Measurements from ENCODE around the gene ABCC2.

ABCC2 gene

GRCh38 chr10:99812177-99812576 lies 29.7 kb downstream of the ABCC2 start:
- H3K9ac ChIP-seq (ENCODE audit: low read length) = no peak overlapping the region
- TF ChIP-seq EZH2phosphoT487 (IDR thresholded peaks at IDR 0.05; ENCODE audit: low read depth) (no peak), CTCF (IDR thresholded peaks at IDR 0.05; ENCODE audit: low read depth, low read length) (no peak)

GRCh38 chr10:99814143-99814542 lies 31.7 kb downstream of the ABCC2 start:
- Histone ChIP-seq H3K27me3 (ENCODE audit: low read depth, low read length) (no peaks in the 10 kb centered on the region), H3K4me3 (ENCODE audit: low read length) (no peak overlapping the region), H3K27ac (ENCODE audit: low read length) (no peak overlapping the region), H3K79me2 (ENCODE audit: low read length) (no peaks in the 10 kb centered on the region), H3K36me3 (replicated peaks; ENCODE audit: low read depth, low read length) (no peaks in the 10 kb centered on the region), H3K9me3 (ENCODE audit: insufficient read depth, low read length) (no peaks in the 10 kb centered on the region), H3K9ac (ENCODE audit: low read length) (no peak overlapping the region), H3K4me1 (ENCODE audit: low read length) (no peaks in the 10 kb centered on the region), H3K4me2 (ENCODE audit: low read length) (no peak overlapping the region), H2AFZ (ENCODE audit: low read depth, low read length) (no peak overlapping the region), H4K20me1 (ENCODE audit: insufficient read depth, low read length) (no peaks in the 10 kb centered on the region)
- TF ChIP-seq CTCF (IDR thresholded peaks at IDR 0.05; ENCODE audit: low read depth, low read length) (no peak), EZH2phosphoT487 (IDR thresholded peaks at IDR 0.05; ENCODE audit: low read depth) (no peak)

More at GRCh38 chr10:99812177-99812576, 29.7 kb downstream of the ABCC2 start:
- H3K79me2 ChIP-seq (ENCODE audit: low read length) = no peaks in the 10 kb centered on the region
- H3K27ac ChIP-seq (ENCODE audit: low read length) = no peak overlapping the region
- H4K20me1 ChIP-seq (ENCODE audit: insufficient read depth, low read length) = no peaks in the 10 kb centered on the region
- no peak overlapping the region for H3K4me3 ChIP-seq (ENCODE audit: low read length)
- H3K4me1 ChIP-seq (ENCODE audit: low read length) = no peaks in the 10 kb centered on the region
- no peak overlapping the region for H3K4me2 ChIP-seq (ENCODE audit: low read length)
- no peaks in the 10 kb centered on the region for H3K9me3 ChIP-seq (ENCODE audit: insufficient read depth, low read length)
- no peaks in the 10 kb centered on the region for H3K27me3 ChIP-seq (ENCODE audit: low read depth, low read length)
- H3K36me3 ChIP-seq (replicated peaks; ENCODE audit: low read depth, low read length) = no peaks in the 10 kb centered on the region
- no peak overlapping the region for H2AFZ ChIP-seq (ENCODE audit: low read depth, low read length)

- no peak overlapping the region for H2AFZ ChIP-seq (ENCODE audit: low read depth, low read length)
- no peaks in the 10 kb centered on the region for H3K27me3 ChIP-seq (ENCODE audit: low read depth, low read length)
- no peaks in the 10 kb centered on the region for H3K36me3 ChIP-seq (replicated peaks; ENCODE audit: low read depth, low read length)
- no peak overlapping the region for H3K27ac ChIP-seq (ENCODE audit: low read length)
- no peaks in the 10 kb centered on the region for H3K4me1 ChIP-seq (ENCODE audit: low read length)
- H3K79me2 ChIP-seq (ENCODE audit: low read length) = no peaks in the 10 kb centered on the region
- TF ChIP-seq CTCF (IDR thresholded peaks at IDR 0.05; ENCODE audit: low read depth, low read length) (no peak), EZH2phosphoT487 (IDR thresholded peaks at IDR 0.05; ENCODE audit: low read depth) (no peak)
- H3K4me3 ChIP-seq (ENCODE audit: low read length) = no peak overlapping the region
- H3K9ac ChIP-seq (ENCODE audit: low read length) = no peak overlapping the region
- H3K4me2 ChIP-seq (ENCODE audit: low read length) = no peak overlapping the region
- no peaks in the 10 kb centered on the region for H4K20me1 ChIP-seq (ENCODE audit: insufficient read depth, low read length)
- H3K9me3 ChIP-seq (ENCODE audit: insufficient read depth, low read length) = no peaks in the 10 kb centered on the region
These were observed 33.2 kb downstream of the ABCC2 start for GRCh38 chr10:99815621-99816020.

- Histone ChIP-seq H3K9ac (ENCODE audit: low read length) (no peak overlapping the region), H4K20me1 (ENCODE audit: insufficient read depth, low read length) (no peaks in the 10 kb centered on the region), H3K27me3 (ENCODE audit: low read depth, low read length) (no peaks in the 10 kb centered on the region), H3K4me1 (ENCODE audit: low read length) (no peaks in the 10 kb centered on the region), H3K4me3 (ENCODE audit: low read length) (no peak overlapping the region), H3K9me3 (ENCODE audit: insufficient read depth, low read length) (no peaks in the 10 kb centered on the region), H3K79me2 (ENCODE audit: low read length) (no peaks in the 10 kb centered on the region), H3K27ac (ENCODE audit: low read length) (no peak overlapping the region), H3K36me3 (replicated peaks; ENCODE audit: low read depth, low read length) (no peaks in the 10 kb centered on the region), H3K4me2 (ENCODE audit: low read length) (no peak overlapping the region), H2AFZ (ENCODE audit: low read depth, low read length) (no peak overlapping the region)
- TF ChIP-seq EZH2phosphoT487 (IDR thresholded peaks at IDR 0.05; ENCODE audit: low read depth) (no peak), CTCF (IDR thresholded peaks at IDR 0.05; ENCODE audit: low read depth, low read length) (no peak)
These were observed 45.5 kb downstream of the ABCC2 start for GRCh38 chr10:99827936-99828335.

Measured in OCI-LY3 (cell line).